ENCODE data around the gene ENTR1.

DNA sequence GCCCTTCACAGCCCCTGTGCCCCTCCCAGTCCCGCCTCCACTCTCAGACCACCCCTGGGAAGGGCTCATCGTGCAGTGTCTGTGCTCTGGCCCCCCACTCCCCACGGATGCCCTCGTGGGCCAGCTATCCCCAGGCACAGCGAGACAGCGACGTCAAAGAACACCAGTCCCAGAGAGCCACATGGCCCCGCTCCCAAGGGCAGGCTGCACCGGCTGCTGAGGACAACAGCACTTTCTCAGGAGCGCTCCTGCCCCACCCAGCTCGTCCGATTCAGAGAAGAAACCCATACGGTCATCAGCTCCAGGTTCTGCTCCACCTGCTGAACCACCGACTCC, 5.6 kb downstream of the ENTR1 start:
- TF ChIP-seq, protein P1, sequence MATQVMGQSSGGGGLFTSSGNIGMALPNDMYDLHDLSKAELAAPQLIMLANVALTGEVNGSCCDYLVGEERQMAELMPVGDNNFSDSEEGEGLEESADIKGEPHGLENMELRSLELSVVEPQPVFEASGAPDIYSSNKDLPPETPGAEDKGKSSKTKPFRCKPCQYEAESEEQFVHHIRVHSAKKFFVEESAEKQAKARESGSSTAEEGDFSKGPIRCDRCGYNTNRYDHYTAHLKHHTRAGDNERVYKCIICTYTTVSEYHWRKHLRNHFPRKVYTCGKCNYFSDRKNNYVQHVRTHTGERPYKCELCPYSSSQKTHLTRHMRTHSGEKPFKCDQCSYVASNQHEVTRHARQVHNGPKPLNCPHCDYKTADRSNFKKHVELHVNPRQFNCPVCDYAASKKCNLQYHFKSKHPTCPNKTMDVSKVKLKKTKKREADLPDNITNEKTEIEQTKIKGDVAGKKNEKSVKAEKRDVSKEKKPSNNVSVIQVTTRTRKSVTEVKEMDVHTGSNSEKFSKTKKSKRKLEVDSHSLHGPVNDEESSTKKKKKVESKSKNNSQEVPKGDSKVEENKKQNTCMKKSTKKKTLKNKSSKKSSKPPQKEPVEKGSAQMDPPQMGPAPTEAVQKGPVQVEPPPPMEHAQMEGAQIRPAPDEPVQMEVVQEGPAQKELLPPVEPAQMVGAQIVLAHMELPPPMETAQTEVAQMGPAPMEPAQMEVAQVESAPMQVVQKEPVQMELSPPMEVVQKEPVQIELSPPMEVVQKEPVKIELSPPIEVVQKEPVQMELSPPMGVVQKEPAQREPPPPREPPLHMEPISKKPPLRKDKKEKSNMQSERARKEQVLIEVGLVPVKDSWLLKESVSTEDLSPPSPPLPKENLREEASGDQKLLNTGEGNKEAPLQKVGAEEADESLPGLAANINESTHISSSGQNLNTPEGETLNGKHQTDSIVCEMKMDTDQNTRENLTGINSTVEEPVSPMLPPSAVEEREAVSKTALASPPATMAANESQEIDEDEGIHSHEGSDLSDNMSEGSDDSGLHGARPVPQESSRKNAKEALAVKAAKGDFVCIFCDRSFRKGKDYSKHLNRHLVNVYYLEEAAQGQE (IDR thresholded peaks at IDR 0.05; ENCODE audit: insufficient read depth in 1 of 2, low read depth in 2 of 2, low read length in 2 of 2), result no peak
- TF ChIP-seq SIN3A (IDR thresholded peaks at IDR 0.05; ENCODE audit: borderline replicate concordance, insufficient read depth, low read length), result no peak
- TF ChIP-seq TAF1 (IDR thresholded peaks at IDR 0.05; ENCODE audit: borderline replicate concordance, insufficient read depth, low read length), result no peak
